SKM-1 (cell line): Measurements from ENCODE around the gene RANBP9.

Experiments used
- DNase-seq: peaks from one replicate; lab custom pipeline; 2025; ENCODE audit not compliant: unreplicated experiment; lab: John Stamatoyannopoulos, UW

RANBP9 gene

DNA sequence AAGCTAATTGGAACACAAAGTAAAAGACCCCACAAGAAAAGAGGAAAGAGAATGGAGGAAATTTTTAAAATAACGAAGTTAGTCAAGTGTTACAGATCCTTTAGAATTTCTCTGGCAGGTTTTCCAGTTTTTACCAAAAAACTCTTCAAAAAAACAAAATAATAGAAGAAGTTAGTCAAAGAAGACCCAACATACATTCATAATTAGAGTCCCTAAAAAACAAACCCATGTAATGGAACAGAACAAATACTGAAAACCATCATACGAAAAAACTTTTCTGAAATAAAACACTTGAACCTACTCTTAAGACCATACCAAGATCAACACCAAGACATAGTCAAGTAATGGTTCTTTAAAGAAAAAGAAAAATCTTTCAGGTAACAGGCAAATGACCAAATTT, 31.6 kb downstream of the RANBP9 start:
- no peak for DNase-seq

- no peak for DNase-seq
Observed at GRCh38 chr6:13678255-13678983, 33.2 kb downstream of the RANBP9 start.

DNA sequence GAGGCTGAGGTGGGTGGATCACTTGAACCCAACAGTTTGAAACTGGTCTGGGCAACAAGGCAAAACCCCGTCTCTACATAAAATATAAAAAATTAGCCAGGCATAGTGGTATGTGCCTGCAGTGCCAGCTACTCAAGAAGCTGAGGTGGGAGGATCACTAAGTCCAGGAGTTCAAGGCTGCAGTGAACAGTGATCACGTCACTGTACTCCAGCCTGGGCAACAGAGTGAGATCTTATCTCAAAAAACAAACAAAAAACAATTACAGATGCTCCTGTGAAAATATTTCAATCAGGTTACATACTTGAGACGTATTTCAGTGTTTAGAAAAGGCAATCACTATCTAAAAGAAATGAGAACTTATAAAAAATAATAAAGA, 33.8 kb downstream of the RANBP9 start:
- DNase-seq = no peak

GRCh38 chr6:13676551-13677156, 35.0 kb downstream of the RANBP9 start:
- no peak for DNase-seq

DNA sequence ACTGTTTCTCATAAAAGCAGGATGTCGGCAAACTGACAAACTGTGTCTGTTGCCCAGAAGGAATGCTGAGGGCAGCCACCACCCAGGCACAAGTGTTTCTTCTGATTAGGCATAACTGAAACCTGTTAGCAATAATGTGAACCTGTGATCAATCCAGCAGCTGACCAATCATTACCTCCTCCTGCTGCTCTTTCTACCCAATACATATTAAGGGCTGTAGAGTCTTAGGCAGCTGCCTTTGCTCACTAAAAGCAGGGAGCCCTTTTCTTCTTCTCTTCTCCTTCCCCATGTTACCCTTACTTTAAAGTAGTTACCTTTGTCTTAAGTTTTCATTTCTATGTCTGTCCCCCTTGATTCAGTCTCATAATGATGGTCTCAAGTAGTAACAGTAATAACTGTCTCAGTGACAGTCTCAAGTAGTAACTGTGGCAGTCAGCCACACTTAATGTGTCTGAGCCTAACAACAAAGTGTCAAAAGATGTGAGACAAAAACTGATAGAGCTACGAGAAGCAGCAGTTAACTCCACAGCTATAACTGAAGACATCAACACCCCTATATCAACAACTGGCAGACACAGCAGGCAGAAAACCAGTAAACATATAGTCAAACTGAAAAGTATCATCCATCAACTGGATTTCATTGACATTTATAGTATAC, 37.0 kb downstream of the RANBP9 start:
- no peak for DNase-seq

GRCh38 chr6:13673825-13674444, 37.7 kb downstream of the RANBP9 start:
- DNase-seq = no peak

GRCh38 chr6:13673368-13673767, 38.3 kb downstream of the RANBP9 start:
- DNase-seq = no peak

DNA sequence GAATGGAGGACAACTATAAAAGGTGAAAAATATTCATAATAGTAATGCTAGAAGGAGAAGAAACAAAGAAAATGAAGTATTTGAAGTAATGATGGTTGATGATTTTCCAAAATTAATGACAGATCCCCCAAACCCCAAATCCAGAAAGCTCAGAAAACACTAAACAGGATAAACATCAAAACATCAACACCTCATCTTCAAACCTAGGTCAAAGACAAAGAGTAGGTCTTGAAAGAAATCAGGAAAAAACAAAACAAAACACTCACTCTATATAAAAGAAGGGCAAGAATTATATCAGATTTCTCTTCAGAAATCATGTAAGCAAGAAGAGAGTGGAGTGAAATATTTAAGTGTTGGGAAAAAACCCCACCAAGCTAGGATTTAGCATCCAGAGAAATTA, 38.7 kb downstream of the RANBP9 start:
- no peak for DNase-seq

- DNase-seq = no peak
Observed at GRCh38 chr6:13671548-13672127, 40.0 kb downstream of the RANBP9 start.

DNA sequence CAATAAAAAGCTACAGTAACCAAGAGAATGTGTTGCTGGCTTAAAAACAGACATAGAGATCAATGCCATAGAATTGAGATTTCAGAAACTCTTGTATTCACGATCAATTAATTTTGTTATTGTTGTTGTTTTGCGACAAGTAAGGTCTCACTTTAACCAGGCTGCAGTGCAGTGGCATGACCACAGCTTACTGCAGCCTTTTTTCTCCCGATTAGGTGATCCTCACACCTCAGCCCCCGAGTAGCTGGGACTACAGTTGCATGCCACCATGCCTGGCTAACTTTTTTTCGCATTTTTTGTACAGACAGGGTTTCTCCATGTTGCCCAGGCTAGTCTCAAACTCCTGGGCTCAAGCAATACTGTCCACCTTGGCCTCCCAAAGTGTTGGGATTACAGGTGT, 42.2 kb downstream of the RANBP9 start:
- DNase-seq = no peak

DNA sequence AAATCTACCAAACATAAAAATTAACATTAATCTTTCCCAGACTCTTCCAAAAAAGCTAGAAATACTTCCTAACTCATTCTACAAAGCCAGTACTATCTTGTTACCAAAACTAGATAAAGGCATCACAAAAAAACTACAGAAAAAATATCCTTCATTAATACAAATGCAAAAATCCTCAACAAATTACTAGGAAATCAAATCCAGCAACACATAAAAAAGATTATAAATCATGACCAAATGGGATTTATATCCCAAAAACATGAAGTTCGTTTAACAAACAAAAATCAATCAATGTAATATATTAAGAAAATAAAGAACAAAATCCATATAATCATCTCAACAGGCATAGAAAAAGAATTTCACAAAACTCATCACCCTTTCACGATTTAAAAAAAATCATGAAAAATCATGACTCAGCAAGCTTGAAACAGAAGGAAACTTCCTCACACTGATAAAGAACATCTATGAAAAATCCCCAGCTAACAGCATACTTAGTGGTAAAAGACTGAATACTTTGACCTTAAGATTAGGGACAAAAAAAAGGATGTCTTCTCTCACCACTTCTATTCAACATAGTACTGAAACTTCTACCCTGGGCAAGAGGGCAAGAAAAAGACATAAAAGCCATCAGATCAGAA, 43.2 kb downstream of the RANBP9 start:
- no peak for DNase-seq

DNA sequence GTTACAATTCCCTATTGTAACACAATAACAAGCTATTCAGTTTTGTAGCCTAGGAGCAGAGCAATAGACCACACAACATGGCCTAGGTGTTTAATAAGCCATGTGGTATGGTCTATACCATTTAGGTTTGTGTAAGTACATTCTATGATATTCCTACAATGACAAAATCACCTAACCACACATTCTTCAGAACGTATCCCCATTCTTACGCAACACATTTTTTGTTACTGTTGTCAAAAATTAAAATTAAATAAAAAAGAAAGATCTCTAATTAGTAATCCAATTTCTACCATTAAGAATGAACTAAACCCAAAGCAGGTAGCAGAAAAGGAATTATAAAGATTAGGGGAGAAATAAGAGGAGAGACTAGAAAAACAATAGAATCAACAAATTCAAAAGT, 44.0 kb downstream of the RANBP9 start:
- no peak for DNase-seq

- DNase-seq = no peak
Observed at GRCh38 chr6:13666194-13667105, 45.2 kb downstream of the RANBP9 start.

DNA sequence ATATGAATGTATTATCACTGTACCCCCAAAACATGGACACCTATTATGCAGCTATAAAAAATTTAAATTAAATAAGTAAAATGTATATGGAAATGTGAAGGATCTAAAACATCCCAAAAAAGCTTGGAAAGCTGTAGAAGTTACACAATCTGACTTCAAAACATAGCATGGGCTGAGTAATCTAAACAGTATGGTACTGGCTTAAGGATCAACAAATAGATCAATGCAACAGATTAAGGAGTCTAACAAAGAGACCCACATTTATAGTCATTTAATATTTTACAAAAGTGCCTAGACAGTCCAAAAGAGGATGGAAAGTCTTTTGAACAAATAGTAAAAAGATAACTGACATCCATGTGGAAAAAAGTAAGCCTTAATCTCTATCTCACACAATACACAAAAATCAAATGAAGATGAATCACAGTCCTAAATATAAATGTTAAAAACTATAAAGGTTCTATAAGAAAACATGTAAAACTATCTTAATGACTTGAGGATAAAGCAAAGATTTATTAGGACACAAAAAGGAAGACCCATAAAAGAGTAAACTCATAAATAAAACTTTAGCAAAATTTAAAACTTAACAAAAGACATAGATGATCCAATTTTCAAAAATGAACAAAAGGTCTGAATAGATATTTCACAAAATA, 46.8 kb downstream of the RANBP9 start:
- DNase-seq = no peak

- no peak for DNase-seq
Observed at GRCh38 chr6:13663986-13664385, 47.6 kb downstream of the RANBP9 start.

- no peak for DNase-seq
Observed at GRCh38 chr6:13662651-13663334, 48.8 kb downstream of the RANBP9 start.

DNA sequence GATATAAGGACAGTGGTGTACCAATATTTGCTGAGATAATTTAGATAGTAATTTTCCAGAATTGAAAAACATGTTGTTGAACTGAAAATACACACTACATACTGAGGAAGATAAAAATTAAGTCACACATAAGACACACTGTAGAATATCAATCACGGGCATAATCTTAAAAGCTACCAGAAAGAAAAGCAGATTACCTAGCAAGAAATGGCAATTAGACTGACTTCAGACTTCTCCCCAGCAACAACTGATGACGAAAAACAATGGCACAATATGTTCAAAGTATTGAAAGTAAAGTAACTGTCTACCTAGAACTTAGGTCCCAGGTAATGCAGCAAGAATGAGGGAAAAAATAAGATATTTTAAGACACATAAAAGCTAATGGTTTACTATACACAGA, 50.0 kb downstream of the RANBP9 start:
- no peak for DNase-seq

- DNase-seq = no peak
Observed at GRCh38 chr6:13660893-13661292, 50.7 kb downstream of the RANBP9 start.

GRCh38 chr6:13660273-13660672, 51.4 kb downstream of the RANBP9 start:
- no peak for DNase-seq
